ENCODE data around the gene AFTPH.

DNA sequence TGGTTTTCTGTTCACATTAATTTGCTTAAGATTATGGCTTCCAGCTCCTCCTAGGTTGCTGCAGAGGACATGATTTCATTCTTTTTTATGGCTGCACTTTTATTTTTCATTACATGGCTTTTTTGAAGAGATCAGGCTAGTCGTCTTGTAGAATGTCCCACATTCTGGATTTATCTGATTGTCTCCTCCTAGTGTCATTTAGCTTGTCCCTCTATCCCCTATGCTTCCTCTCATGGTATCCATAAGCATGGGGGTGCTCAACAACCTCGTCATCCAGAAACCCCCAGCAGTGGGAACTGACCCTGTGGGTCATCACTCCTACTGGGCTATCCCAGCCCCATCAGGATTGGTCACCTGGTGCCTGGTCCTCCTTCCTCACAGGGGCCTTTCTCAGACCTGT is 80.0 kb downstream of the AFTPH start:
- TF ChIP-seq, protein P1, sequence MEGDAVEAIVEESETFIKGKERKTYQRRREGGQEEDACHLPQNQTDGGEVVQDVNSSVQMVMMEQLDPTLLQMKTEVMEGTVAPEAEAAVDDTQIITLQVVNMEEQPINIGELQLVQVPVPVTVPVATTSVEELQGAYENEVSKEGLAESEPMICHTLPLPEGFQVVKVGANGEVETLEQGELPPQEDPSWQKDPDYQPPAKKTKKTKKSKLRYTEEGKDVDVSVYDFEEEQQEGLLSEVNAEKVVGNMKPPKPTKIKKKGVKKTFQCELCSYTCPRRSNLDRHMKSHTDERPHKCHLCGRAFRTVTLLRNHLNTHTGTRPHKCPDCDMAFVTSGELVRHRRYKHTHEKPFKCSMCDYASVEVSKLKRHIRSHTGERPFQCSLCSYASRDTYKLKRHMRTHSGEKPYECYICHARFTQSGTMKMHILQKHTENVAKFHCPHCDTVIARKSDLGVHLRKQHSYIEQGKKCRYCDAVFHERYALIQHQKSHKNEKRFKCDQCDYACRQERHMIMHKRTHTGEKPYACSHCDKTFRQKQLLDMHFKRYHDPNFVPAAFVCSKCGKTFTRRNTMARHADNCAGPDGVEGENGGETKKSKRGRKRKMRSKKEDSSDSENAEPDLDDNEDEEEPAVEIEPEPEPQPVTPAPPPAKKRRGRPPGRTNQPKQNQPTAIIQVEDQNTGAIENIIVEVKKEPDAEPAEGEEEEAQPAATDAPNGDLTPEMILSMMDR (IDR thresholded peaks at IDR 0.05; ENCODE audit: low read length), result no peak
- no peak for TF ChIP-seq EZH2 (optimal IDR thresholded peaks at IDR 0.05; ENCODE audit: low read depth, low read length)
- TF ChIP-seq EZH2phosphoT487 (IDR thresholded peaks at IDR 0.05; ENCODE audit: low read length), result no peak
